ENCODE measurements around the gene ITK.

Gene ITK

DNA sequence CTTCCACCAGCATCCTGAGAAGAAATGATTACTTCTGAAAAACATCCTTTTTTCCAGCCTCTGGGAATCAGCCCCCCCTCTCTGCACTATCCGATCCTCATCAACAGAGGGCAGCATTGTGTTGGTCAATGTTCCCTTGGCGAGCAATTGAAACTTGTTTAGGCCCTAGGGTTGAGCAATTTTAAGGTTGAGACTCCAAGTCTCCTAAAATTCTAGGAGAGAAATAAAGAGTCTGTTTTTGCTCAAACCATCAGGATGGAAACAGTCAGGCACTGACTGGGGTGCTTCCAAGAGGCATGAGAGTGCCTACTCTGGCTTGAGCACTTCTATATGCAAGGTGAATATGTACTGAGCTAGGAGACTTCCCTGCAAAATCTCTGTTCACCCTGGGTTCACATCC lies 72.9 kb downstream of the ITK start:
- TF ChIP-seq, protein P1, sequence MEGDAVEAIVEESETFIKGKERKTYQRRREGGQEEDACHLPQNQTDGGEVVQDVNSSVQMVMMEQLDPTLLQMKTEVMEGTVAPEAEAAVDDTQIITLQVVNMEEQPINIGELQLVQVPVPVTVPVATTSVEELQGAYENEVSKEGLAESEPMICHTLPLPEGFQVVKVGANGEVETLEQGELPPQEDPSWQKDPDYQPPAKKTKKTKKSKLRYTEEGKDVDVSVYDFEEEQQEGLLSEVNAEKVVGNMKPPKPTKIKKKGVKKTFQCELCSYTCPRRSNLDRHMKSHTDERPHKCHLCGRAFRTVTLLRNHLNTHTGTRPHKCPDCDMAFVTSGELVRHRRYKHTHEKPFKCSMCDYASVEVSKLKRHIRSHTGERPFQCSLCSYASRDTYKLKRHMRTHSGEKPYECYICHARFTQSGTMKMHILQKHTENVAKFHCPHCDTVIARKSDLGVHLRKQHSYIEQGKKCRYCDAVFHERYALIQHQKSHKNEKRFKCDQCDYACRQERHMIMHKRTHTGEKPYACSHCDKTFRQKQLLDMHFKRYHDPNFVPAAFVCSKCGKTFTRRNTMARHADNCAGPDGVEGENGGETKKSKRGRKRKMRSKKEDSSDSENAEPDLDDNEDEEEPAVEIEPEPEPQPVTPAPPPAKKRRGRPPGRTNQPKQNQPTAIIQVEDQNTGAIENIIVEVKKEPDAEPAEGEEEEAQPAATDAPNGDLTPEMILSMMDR (conservative IDR thresholded peaks at IDR 0.05; ENCODE audit: low read length), result peak; percentile 74
- no peak for TF ChIP-seq EZH2phosphoT487 (IDR thresholded peaks at IDR 0.05; ENCODE audit: borderline replicate concordance)
- Histone ChIP-seq H3K4me2 (ENCODE audit: low read depth, low read length, poor library complexity, severe bottlenecking) (no peak overlapping the region), H3K4me3 (ENCODE audit: low read length, poor library complexity, severe bottlenecking) (no peak overlapping the region)

DNA sequence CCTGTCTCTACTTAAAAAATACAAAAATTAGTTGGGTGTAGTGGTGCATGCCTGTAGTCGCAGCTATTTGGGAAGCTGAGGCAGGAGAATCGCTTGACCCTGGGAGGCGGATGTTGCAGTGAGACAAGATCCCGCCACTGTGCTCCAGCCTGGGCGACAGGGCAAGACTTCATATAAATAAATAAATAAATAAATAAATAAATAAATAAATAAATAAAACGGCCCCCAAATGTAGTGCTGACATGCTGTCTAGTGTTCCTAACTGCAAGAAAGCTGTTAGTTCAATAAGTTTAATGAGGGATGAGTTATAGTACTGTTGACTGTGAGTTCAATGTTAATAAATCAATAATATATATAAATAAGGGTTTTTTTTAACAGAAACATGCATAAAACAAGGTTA lies 77.8 kb downstream of the ITK start:
- H3K4me3 ChIP-seq (ENCODE audit: low read length, poor library complexity, severe bottlenecking), result no peak overlapping the region
- H3K79me2 ChIP-seq (ENCODE audit: insufficient read depth, low read length), result no peaks in the 10 kb centered on the region
- H3K27me3 ChIP-seq (ENCODE audit: insufficient read depth, low read length, poor library complexity, severe bottlenecking), result no peaks in the 10 kb centered on the region
- no peak overlapping the region for H3K9ac ChIP-seq (ENCODE audit: low read depth, low read length, poor library complexity, severe bottlenecking)
- no peaks in the 10 kb centered on the region for H3F3A ChIP-seq (ENCODE audit: low read depth)
- no peaks in the 10 kb centered on the region for H3K9me3 ChIP-seq (ENCODE audit: insufficient read depth, low read depth, low read length)
- no peak overlapping the region for H3K4me2 ChIP-seq (ENCODE audit: low read depth, low read length, poor library complexity, severe bottlenecking)
- H3K4me1 ChIP-seq (ENCODE audit: insufficient read depth, low read length, poor library complexity, severe bottlenecking), result no peaks in the 10 kb centered on the region
- H3K36me3 ChIP-seq (ENCODE audit: insufficient read depth, low read length), result peaks cover 14% of the 10 kb centered on the region; the same call in 1 of the 2 replicates
- H3K9me2 ChIP-seq (replicated peaks; ENCODE audit: low read depth, low read length), result no peaks in the 10 kb centered on the region
- H2AFZ ChIP-seq (ENCODE audit: low read length), result no peak overlapping the region
- TF ChIP-seq, protein P1 (conservative IDR thresholded peaks at IDR 0.05; ENCODE audit: low read length), result no peak
- no peak for TF ChIP-seq EZH2phosphoT487 (IDR thresholded peaks at IDR 0.05; ENCODE audit: borderline replicate concordance)
- no peaks in the 10 kb centered on the region for H4K20me1 ChIP-seq (ENCODE audit: insufficient read depth, low read length, poor library complexity, severe bottlenecking)

More for the DNA sequence above, 72.9 kb downstream of the ITK start:
- no peaks in the 10 kb centered on the region for H3K9me2 ChIP-seq (replicated peaks; ENCODE audit: low read depth, low read length)
- no peak overlapping the region for H2AFZ ChIP-seq (ENCODE audit: low read length)
- no peaks in the 10 kb centered on the region for H3K9me3 ChIP-seq (ENCODE audit: insufficient read depth, low read depth, low read length)
- peaks cover 3% of the 10 kb centered on the region; the same call in 1 of the 2 replicates for H3F3A ChIP-seq (ENCODE audit: low read depth)
- peaks cover 5% of the 10 kb centered on the region for H3K4me1 ChIP-seq (ENCODE audit: insufficient read depth, low read length, poor library complexity, severe bottlenecking)
- no peak overlapping the region for H3K9ac ChIP-seq (ENCODE audit: low read depth, low read length, poor library complexity, severe bottlenecking)
- H4K20me1 ChIP-seq (ENCODE audit: insufficient read depth, low read length, poor library complexity, severe bottlenecking), result no peaks in the 10 kb centered on the region
- no peaks in the 10 kb centered on the region for H3K79me2 ChIP-seq (ENCODE audit: insufficient read depth, low read length)
- H3K27me3 ChIP-seq (ENCODE audit: insufficient read depth, low read length, poor library complexity, severe bottlenecking), result no peaks in the 10 kb centered on the region
- H3K36me3 ChIP-seq (ENCODE audit: insufficient read depth, low read length), result peaks cover 56% of the 10 kb centered on the region

DNA sequence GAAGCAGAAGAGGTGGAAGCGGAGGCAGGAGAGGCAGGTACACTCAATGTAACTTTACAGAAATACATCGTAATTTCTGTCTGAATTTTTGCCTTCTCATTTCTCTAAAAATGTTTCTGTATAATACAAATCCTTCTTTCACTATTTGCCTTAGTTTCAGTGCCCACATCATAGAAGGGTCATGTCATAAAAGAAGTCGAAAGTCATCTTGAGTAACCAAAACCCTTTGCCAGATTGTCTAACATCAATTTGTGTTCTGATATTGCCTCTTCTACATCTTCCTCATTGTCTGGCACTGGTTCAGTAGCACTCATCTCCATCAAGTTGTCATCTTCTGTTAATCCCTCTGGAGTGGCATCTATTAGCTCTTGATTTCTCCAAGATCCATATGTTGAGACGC lies 79.1 kb downstream of the ITK start:
- H3K4me2 ChIP-seq (ENCODE audit: low read depth, low read length, poor library complexity, severe bottlenecking), result no peak overlapping the region
- TF ChIP-seq EZH2phosphoT487 (IDR thresholded peaks at IDR 0.05; ENCODE audit: borderline replicate concordance), result no peak
- TF ChIP-seq, protein P1 (conservative IDR thresholded peaks at IDR 0.05; ENCODE audit: low read length), result no peak
- H3K27me3 ChIP-seq (ENCODE audit: insufficient read depth, low read length, poor library complexity, severe bottlenecking), result no peaks in the 10 kb centered on the region
- no peaks in the 10 kb centered on the region for H4K20me1 ChIP-seq (ENCODE audit: insufficient read depth, low read length, poor library complexity, severe bottlenecking)
- no peaks in the 10 kb centered on the region for H3K79me2 ChIP-seq (ENCODE audit: insufficient read depth, low read length)
- no peaks in the 10 kb centered on the region for H3K9me3 ChIP-seq (ENCODE audit: insufficient read depth, low read depth, low read length)
- H3K9me2 ChIP-seq (replicated peaks; ENCODE audit: low read depth, low read length), result no peaks in the 10 kb centered on the region
- H3K4me1 ChIP-seq (ENCODE audit: insufficient read depth, low read length, poor library complexity, severe bottlenecking), result no peaks in the 10 kb centered on the region
- H3K4me3 ChIP-seq (ENCODE audit: low read length, poor library complexity, severe bottlenecking), result no peak overlapping the region
- no peak overlapping the region for H2AFZ ChIP-seq (ENCODE audit: low read length)
- peaks cover 1% of the 10 kb centered on the region; the same call in 1 of the 2 replicates for H3K36me3 ChIP-seq (ENCODE audit: insufficient read depth, low read length)
- no peaks in the 10 kb centered on the region for H3F3A ChIP-seq (ENCODE audit: low read depth)
- H3K9ac ChIP-seq (ENCODE audit: low read depth, low read length, poor library complexity, severe bottlenecking), result no peak overlapping the region

Measured in Loucy (cell line).